Chondrocyte (in vitro differentiated cells): ENCODE data around the gene FBRS. TPM values are rescaled to one million over a fixed set of nuclear protein-coding genes. Genes with fewer than 3 reads are reported as not detected.

Source experiments
- DNase-seq: peaks from one replicate; pipeline ENCODE4 v3.0.0; 2021; ENCODE audit warnings: mixed read lengths, low spot score
- H3K27ac Mint-ChIP-seq: one replicate; pipeline ENCODE4 v1.8.0; 2021; ENCODE audit warnings: mild to moderate bottlenecking, moderate library complexity, mixed read lengths; ENCODE audit not compliant: unreplicated experiment
- H3K27me3 Mint-ChIP-seq: 2 replicates; pipeline ENCODE4 v1.8.0; 2021; ENCODE audit warnings: low read depth, mixed read lengths
- H3K36me3 Mint-ChIP-seq: 2 replicates; pipeline ENCODE4 v1.8.0; 2021; ENCODE audit warnings: low read depth, mixed read lengths
- H3K4me1 Mint-ChIP-seq: 2 replicates; pipeline ENCODE4 v1.8.0; 2021; ENCODE audit warnings: low read depth, mild to moderate bottlenecking, mixed read lengths
- H3K4me3 Mint-ChIP-seq: one replicate; pipeline ENCODE4 v1.8.0; 2021; ENCODE audit warnings: mild to moderate bottlenecking, moderate library complexity, mixed read lengths; ENCODE audit not compliant: unreplicated experiment
- H3K9me3 Mint-ChIP-seq: 2 replicates; pipeline ENCODE4 v1.8.0; 2021; ENCODE audit warnings: low read depth, mixed read lengths
- CTCF ChIP-seq: fragments of 200-600 bp; sonication (generic); IDR thresholded peaks from 2 replicates; pipeline ENCODE4 v1.5.0; 2021; ENCODE audit warnings: antibody characterized with exemption, mild to moderate bottlenecking, moderate library complexity
- long read RNA-seq: library from polyadenylated mRNA; stranded (forward); transcript quantifications from one replicate; pipeline ENCODE4 v2.0.0, GENCODE V29; 2021
- total RNA-seq: library from RNA; stranded (reverse); gene quantifications from 3 replicates; pipeline ENCODE4 v1.2.1, GENCODE V29; 2021

FBRS gene
- 49.9 to 54.5 TPM (median 52.8 TPM) in 3 replicates for total RNA-seq
- long read RNA-seq, full-length matches to known transcripts: 5 of 30 reads
- long read RNA-seq, partial matches to known transcripts: 13 of 30 reads
- long read RNA-seq, other reads (novel, unspliced or antisense): 12 of 30 reads

DNA sequence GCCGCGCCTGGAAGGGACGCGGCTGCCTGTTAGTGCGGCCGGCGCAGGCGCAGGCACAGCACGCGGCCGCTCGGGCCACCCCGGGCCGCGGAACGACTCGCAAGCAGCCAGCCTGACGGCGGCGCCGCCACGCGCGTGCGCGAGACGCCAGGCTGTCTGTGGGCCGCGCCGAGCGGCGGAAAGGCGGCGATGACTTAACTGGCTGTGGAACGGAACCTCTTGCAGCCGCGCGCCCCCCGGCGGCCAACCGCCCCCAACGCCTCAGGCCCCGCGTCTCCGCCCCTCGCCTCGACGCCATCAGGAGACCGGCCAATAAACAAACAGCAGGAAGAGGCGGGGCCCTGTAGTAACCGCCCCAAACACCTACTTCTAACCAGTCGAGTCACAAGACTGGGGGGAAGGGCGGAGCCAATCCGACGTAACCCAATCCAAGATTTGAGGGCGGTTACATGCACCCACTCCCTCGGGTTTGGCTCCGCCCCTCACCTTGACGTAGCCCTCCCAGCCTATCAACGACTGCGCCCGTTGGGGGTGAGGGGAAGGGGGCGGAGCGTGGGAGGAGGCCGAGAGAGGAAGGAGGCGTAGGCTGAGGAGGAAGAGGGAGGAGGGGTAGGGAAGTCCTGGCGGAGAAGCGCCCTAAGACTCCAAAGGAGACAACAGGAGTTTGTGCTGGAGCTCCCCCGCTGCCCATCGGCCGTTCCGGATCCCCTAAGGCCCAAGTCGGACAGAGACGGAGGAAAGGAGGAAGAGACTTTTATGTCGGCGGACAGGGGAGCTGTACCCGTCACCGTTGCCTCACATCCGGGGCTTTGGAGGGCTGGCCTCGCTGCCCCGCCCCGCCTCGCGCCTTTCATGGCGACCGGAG, at the start of gene FBRS:
TSS of gene FBRS (plus strand) at position 566 of the 865 bp plus-strand sequence. CDS start 1,088 bp downstream, outside the sequence.
- Mint-ChIP-seq H3K27me3 (no peaks in the 10 kb centered on the region), H3K4me1 (peaks cover 34% of the 10 kb centered on the region), H3K9me3 (no peaks in the 10 kb centered on the region), H3K27ac (peak within 1 kb of the TSS; percentile 100), H3K4me3 (peak within 1 kb of the TSS; percentile 98), H3K36me3 (peaks cover 14% of the 10 kb centered on the region)
- peak; percentile 100 for DNase-seq
- TF ChIP-seq CTCF: peak; percentile 90

DNA sequence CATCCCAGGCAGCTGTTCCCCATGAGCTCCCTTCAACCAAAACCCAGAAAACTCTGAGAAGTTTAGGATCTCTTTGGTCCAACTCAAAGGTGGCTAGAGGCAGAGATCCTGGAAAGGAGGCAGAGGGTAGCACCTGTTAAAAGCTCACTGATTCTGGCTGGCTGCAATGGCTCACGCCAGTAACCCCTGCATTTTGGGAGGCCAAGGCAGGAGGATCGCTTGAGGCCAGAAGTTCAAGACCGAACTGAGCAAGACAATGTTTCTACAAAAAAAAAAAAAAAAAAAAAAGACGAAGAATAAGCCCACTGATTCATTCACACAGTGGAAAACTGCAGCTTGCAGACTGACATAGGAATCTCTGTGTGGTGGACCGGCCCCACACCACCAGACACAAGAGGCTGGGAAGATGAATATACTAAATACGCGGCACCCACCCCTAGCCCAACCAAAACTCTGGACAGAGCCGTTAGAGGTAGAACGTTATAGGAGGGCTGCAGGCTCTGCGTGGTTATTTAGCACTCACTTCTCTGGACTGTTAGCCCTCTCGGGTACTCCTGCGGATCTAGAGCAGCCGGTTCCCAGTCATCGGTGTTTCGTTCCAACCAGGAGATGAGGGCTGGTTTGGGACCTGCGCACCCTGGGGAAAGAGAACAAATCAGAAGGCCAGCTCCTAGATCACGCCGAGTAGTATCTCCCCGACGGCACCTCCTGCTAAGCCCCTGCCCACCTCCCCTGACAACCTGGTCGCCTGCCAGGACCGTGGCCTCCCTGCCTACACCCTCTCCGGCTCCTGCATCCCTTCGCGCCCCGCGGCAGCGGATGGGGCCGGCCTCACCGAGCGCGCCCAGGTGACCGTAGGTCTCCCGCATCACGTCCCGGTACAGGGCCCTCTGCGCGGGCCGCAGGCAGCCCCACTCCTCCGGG, 49.0 kb upstream of the FBRS start:
- no peaks in the 10 kb centered on the region for H3K27me3 Mint-ChIP-seq
- H3K4me3 Mint-ChIP-seq: peak overlapping the region; percentile 85
- H3K36me3 Mint-ChIP-seq: peaks cover 12% of the 10 kb centered on the region
- peaks cover 10% of the 10 kb centered on the region for H3K4me1 Mint-ChIP-seq
- peak; percentile 93 for DNase-seq
- no peaks in the 10 kb centered on the region for H3K9me3 Mint-ChIP-seq
- no peak for TF ChIP-seq CTCF
- H3K27ac Mint-ChIP-seq: peak overlapping the region; percentile 94

- DNase-seq: peak; percentile 89
- TF ChIP-seq CTCF: peak; percentile 32
- H3K27ac Mint-ChIP-seq: peak within 1 kb of the TSS; percentile 94
- H3K27me3 Mint-ChIP-seq: no peaks in the 10 kb centered on the region
- H3K4me3 Mint-ChIP-seq: peak within 1 kb of the TSS; percentile 85
- H3K4me1 Mint-ChIP-seq: peaks cover 10% of the 10 kb centered on the region
- peaks cover 5% of the 10 kb centered on the region for H3K36me3 Mint-ChIP-seq
- H3K9me3 Mint-ChIP-seq: no peaks in the 10 kb centered on the region
Observed at GRCh38 chr16:30609926-30610839, 48.0 kb upstream of the FBRS start, which contains the start of gene ZNF689. Gene ZNF689, minus strand, starts transcription at chr16:30610389. Its CDS starts 348 bp downstream, at chr16:30610041.

DNA sequence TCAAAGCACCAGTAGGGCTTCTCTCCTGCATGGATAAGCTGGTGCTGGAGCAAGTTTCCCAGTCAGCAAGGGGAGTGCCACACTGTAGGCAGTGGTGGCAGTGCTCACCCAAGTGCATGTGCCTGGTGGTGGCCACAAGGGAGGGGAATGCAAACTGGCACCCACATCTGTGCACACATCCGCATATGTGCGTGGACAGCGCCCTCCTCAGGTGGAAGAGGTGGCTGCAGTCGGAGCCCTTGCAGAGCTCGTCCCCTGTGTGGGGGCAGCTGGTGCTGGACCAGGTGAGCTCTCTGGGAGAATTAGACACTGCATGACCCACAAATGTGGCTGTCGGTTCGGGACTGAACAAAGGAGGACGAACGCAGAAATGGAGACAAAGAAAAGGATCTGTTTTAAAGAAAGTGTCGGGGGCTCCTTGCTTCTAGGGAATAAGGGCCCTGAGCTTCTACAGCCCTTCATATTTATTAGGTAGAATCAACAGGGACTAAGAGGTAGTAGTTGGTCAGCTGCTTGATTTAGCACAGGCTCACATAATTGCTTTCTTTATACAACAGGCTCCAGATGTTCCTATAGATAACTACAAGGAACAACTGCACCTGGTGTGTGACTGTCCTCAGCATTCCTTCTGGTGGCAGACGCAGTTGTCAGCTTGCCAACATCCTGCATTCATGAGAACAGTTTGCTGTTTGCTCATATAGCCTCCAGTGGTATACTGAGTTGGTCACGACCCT, 42.7 kb upstream of the FBRS start:
- DNase-seq: peak; percentile 70

More for the DNA sequence above, 42.7 kb upstream of the FBRS start:
- Mint-ChIP-seq H3K4me3 (no peak overlapping the region), H3K27me3 (no peaks in the 10 kb centered on the region), H3K9me3 (peaks cover 4% of the 10 kb centered on the region), H3K36me3 (no peaks in the 10 kb centered on the region), H3K27ac (no peak overlapping the region), H3K4me1 (peaks cover 2% of the 10 kb centered on the region)
- peak; percentile 70 for TF ChIP-seq CTCF
